ENCODE measurements around the gene RRP1.

Gene RRP1

GRCh38 chr21:43801006-43801783 is 11.8 kb downstream of the RRP1 start:
- no peak for DNase-seq (ENCODE audit: low read depth)

GRCh38 chr21:43802713-43803313 is 13.4 kb downstream of the RRP1 start:
- DNase-seq (ENCODE audit: low read depth), result no peak

GRCh38 chr21:43803558-43804300 is 14.4 kb downstream of the RRP1 start:
- DNase-seq (ENCODE audit: low read depth), result no peak

- DNase-seq (ENCODE audit: low read depth), result no peak
These were observed 16.0 kb downstream of the RRP1 start for GRCh38 chr21:43805275-43805800.

- DNase-seq (ENCODE audit: low read depth), result no peak
These were observed 16.8 kb downstream of the RRP1 start for GRCh38 chr21:43806017-43806710.

- DNase-seq (ENCODE audit: low read depth), result no peak
These were observed 19.0 kb downstream of the RRP1 start for GRCh38 chr21:43808367-43808766.

GRCh38 chr21:43808832-43809251 is 19.5 kb downstream of the RRP1 start:
- no peak for DNase-seq (ENCODE audit: low read depth)

- no peak for DNase-seq (ENCODE audit: low read depth)
These were observed 20.0 kb downstream of the RRP1 start for GRCh38 chr21:43809346-43809799.

- DNase-seq (ENCODE audit: low read depth), result no peak
These were observed 20.6 kb downstream of the RRP1 start for GRCh38 chr21:43809853-43810504.

GRCh38 chr21:43810505-43811261 is 21.3 kb downstream of the RRP1 start:
- DNase-seq (ENCODE audit: low read depth), result peak; percentile 91

- no peak for DNase-seq (ENCODE audit: low read depth)
These were observed 22.1 kb downstream of the RRP1 start for GRCh38 chr21:43811262-43812105.

GRCh38 chr21:43812139-43812821 is 22.9 kb downstream of the RRP1 start:
- no peak for DNase-seq (ENCODE audit: low read depth)

- DNase-seq (ENCODE audit: low read depth), result no peak
These were observed 23.7 kb downstream of the RRP1 start for GRCh38 chr21:43812957-43813655.

GRCh38 chr21:43813656-43813980 is 24.2 kb downstream of the RRP1 start:
- DNase-seq (ENCODE audit: low read depth), result no peak

GRCh38 chr21:43814215-43815106 is 25.1 kb downstream of the RRP1 start:
- DNase-seq (ENCODE audit: low read depth), result no peak

GRCh38 chr21:43815107-43815613 is 25.8 kb downstream of the RRP1 start:
- no peak for DNase-seq (ENCODE audit: low read depth)

- no peak for DNase-seq (ENCODE audit: low read depth)
These were observed 26.6 kb downstream of the RRP1 start for GRCh38 chr21:43815991-43816390.
